Liver (tissue), 3 donors: ENCODE data around the gene FAM118A.

Experiments used
- GABPA ChIP-seq, 2 donors: IDR thresholded peaks in 1 of 2; conservative IDR thresholded peaks in 1 of 2; 2 replicates each; pipeline ENCODE4 v1.6.1; 2016; ENCODE audit warnings: antibody characterized with exemption in 2 of 2, mild to moderate bottlenecking in 1 of 2, moderate library complexity in 1 of 2
- JUND ChIP-seq, 2 donors: IDR thresholded peaks; 2 replicates each; pipeline ENCODE4 v1.6.1; 2016; ENCODE audit warnings: antibody characterized with exemption in 2 of 2
- MAX ChIP-seq: IDR thresholded peaks from 2 replicates; pipeline ENCODE4 v1.6.1; 2016; ENCODE audit warnings: antibody characterized with exemption
- RAD21 ChIP-seq, 2 donors: IDR thresholded peaks; 2 replicates each; pipeline ENCODE4 v1.6.1; 2016; ENCODE audit warnings: antibody characterized with exemption in 2 of 2, mild to moderate bottlenecking in 2 of 2
- REST ChIP-seq: IDR thresholded peaks from 2 replicates; pipeline ENCODE4 v1.6.1; 2016; ENCODE audit warnings: antibody characterized with exemption, mild to moderate bottlenecking
- SP1 ChIP-seq: IDR thresholded peaks from 2 replicates; pipeline ENCODE4 v1.6.1; 2018; ENCODE audit warnings: antibody characterized with exemption, mild to moderate bottlenecking
- YY1 ChIP-seq: IDR thresholded peaks from 2 replicates; pipeline ENCODE4 v1.6.1; 2016; ENCODE audit warnings: antibody characterized with exemption, mild to moderate bottlenecking
- TF ChIP-seq, protein P1 (sequence below): fragments of 150-350 bp; IDR thresholded peaks from 2 replicates; pipeline ENCODE4 v1.5.1; 2017; ENCODE audit warnings: improper control_type of control experiment, low read depth, low read length; ENCODE audit not compliant: missing input control
- donor health status: healthy.
- donor health status: healthy.

GRCh38 chr22:45285263-45286058, 24.3 kb upstream of the FAM118A start:
- TF ChIP-seq, protein P1, sequence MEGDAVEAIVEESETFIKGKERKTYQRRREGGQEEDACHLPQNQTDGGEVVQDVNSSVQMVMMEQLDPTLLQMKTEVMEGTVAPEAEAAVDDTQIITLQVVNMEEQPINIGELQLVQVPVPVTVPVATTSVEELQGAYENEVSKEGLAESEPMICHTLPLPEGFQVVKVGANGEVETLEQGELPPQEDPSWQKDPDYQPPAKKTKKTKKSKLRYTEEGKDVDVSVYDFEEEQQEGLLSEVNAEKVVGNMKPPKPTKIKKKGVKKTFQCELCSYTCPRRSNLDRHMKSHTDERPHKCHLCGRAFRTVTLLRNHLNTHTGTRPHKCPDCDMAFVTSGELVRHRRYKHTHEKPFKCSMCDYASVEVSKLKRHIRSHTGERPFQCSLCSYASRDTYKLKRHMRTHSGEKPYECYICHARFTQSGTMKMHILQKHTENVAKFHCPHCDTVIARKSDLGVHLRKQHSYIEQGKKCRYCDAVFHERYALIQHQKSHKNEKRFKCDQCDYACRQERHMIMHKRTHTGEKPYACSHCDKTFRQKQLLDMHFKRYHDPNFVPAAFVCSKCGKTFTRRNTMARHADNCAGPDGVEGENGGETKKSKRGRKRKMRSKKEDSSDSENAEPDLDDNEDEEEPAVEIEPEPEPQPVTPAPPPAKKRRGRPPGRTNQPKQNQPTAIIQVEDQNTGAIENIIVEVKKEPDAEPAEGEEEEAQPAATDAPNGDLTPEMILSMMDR, result no peak
- no peak for TF ChIP-seq GABPA (IDR thresholded peaks at IDR 0.05 in 1 of 2, conservative IDR thresholded peaks at IDR 0.05 in 1 of 2)
- TF ChIP-seq RAD21 (IDR thresholded peaks at IDR 0.05), result no peak
- no peak for TF ChIP-seq YY1
- no peak for TF ChIP-seq REST
- TF ChIP-seq JUND (IDR thresholded peaks at IDR 0.05), result no peak
- no peak for TF ChIP-seq MAX
- TF ChIP-seq SP1, result no peak
